ENCODE measurements around the gene HELZ2. TPM values are rescaled to one million over a fixed set of nuclear protein-coding genes. Genes with fewer than 3 reads are reported as not detected.

The HELZ2 gene
- total and polyA plus RNA-seq, 2 experiments from 2014 or later: 5.2 to 48.9 TPM

GRCh38 chr20:63543131-63543530 lies 30.9 kb downstream of the HELZ2 start (continued):
- TF ChIP-seq CTCF (conservative IDR thresholded peaks at IDR 0.05; ENCODE audit: low read depth in 2 of 2) (no peak), ETS1 (IDR thresholded peaks at IDR 0.05) (no peak), EZH2phosphoT487 (IDR thresholded peaks at IDR 0.05; ENCODE audit: unreplicated experiment) (no peak), ZNF114 (CRISPR knock-in tag; IDR thresholded peaks at IDR 0.05) (no peak), REST (IDR thresholded peaks at IDR 0.05; ENCODE audit: unreplicated experiment) (no peak), ZNF331 (CRISPR knock-in tag; IDR thresholded peaks at IDR 0.05; ENCODE audit: low read depth) (no peak), CREB1 (CRISPR knock-in tag; IDR thresholded peaks at IDR 0.05; ENCODE audit: low read depth) (no peak), POLR2AphosphoS5 (IDR thresholded peaks at IDR 0.05; ENCODE audit: low read depth) (no peak)

GRCh38 chr20:63542696-63543095 lies 31.3 kb downstream of the HELZ2 start:
- peaks cover 9% of the 10 kb centered on the region for H3K27me3 Mint-ChIP-seq (ENCODE audit: insufficient read depth, low read depth, poor library complexity)
- H3K9me2 ChIP-seq (ENCODE audit: insufficient read depth): no peaks in the 10 kb centered on the region
- DNase-seq (ENCODE audit: low spot score) (no peak), ATAC-seq (no peak)
- no peaks in the 10 kb centered on the region for H3K79me2 ChIP-seq (replicated peaks; ENCODE audit: insufficient read depth)
- H3K27ac Mint-ChIP-seq: no peak overlapping the region
- peaks cover 4% of the 10 kb centered on the region; the same call in 1 of the 3 replicates for H3K36me3 Mint-ChIP-seq (ENCODE audit: low read depth)
- H3K4me3 ChIP-seq: no peak overlapping the region
- H3K4me1 ChIP-seq (ENCODE audit: insufficient read depth): no peaks in the 10 kb centered on the region
- no peaks in the 10 kb centered on the region; the same call in 2 of the 3 replicates for H3K9me3 Mint-ChIP-seq
- no peak overlapping the region for H3K27ac ChIP-seq (ENCODE audit: low read depth)
- H3K27me3 ChIP-seq (ENCODE audit: insufficient read depth): no peaks in the 10 kb centered on the region
- H3K4me2 ChIP-seq: no peak overlapping the region
- no peak overlapping the region for H2AFZ ChIP-seq
- H3F3A ChIP-seq (replicated peaks; ENCODE audit: low read depth): no peaks in the 10 kb centered on the region
- peaks cover 6% of the 10 kb centered on the region; the same call in 1 of the 3 replicates for H3K4me1 Mint-ChIP-seq
- no peaks in the 10 kb centered on the region for H4K20me1 ChIP-seq (replicated peaks; ENCODE audit: insufficient read depth)
- H3K36me3 ChIP-seq (ENCODE audit: insufficient read depth): no peaks in the 10 kb centered on the region
- H3K4me3 Mint-ChIP-seq: no peak overlapping the region
- TF ChIP-seq ZNF331 (CRISPR knock-in tag; IDR thresholded peaks at IDR 0.05; ENCODE audit: low read depth) (no peak), CREB1 (CRISPR knock-in tag; IDR thresholded peaks at IDR 0.05; ENCODE audit: low read depth) (no peak), POLR2AphosphoS5 (IDR thresholded peaks at IDR 0.05; ENCODE audit: low read depth) (no peak), STAT1 (IDR thresholded peaks at IDR 0.05; ENCODE audit: unreplicated experiment) (no peak), ZNF462 (CRISPR knock-in tag; IDR thresholded peaks at IDR 0.05) (no peak), EZH2phosphoT487 (IDR thresholded peaks at IDR 0.05; ENCODE audit: unreplicated experiment) (no peak), JUNB (IDR thresholded peaks at IDR 0.05; ENCODE audit: unreplicated experiment) (no peak), ETS1 (IDR thresholded peaks at IDR 0.05) (no peak)
